Peyer's patch (tissue), 4 donors: Measurements from ENCODE around the gene OPN1LW. TPM values are rescaled to one million over a fixed set of nuclear protein-coding genes. Genes with fewer than 3 reads are reported as not detected.

Source experiments
- DNase-seq, 3 donors: peaks; one replicate each; pipeline ENCODE4 v3.0.0-alpha.2; 2017 to 2019
- H3K27ac ChIP-seq, 4 donors: fragments of 200-600 bp; sonication (generic); one replicate each; pipeline ENCODE4 v1.5.1; 2016 to 2019
- H3K27me3 ChIP-seq, 2 donors: fragments of 200-600 bp; sonication (generic); one replicate each; pipeline ENCODE4 v1.5.1; 2019
- H3K36me3 ChIP-seq, 3 donors: fragments of 200-600 bp; sonication (generic); one replicate each; pipeline ENCODE4 v1.5.1; 2016 to 2019
- H3K4me1 ChIP-seq, 4 donors: fragments of 200-600 bp; sonication (generic); one replicate each; pipeline ENCODE4 v1.5.1; 2016 to 2019
- H3K4me3 ChIP-seq, 4 donors: fragments of 200-600 bp; sonication (generic); 1 replicate in 3 of 4; 2 replicates in 1 of 4; pipeline ENCODE4 v1.5.1; 2016 to 2019; ENCODE audit warnings: mild to moderate bottlenecking in 1 of 4
- H3K9me3 ChIP-seq, 4 donors: fragments of 200-600 bp; sonication (generic); one replicate each; pipeline ENCODE4 v1.5.1; 2016 to 2019; ENCODE audit warnings: mild to moderate bottlenecking in 1 of 4
- CTCF ChIP-seq, 6 experiments: fragments of 450-650 bp in 4 of 6; fragments of 200-600 bp in 2 of 6; sonication (generic) in 1 of 6; IDR thresholded peaks; one replicate each; pipeline ENCODE4 v1.5.1; 2017 to 2019; ENCODE audit warnings: antibody characterized with exemption in 6 of 6, mild to moderate bottlenecking in 3 of 6, moderate library complexity in 1 of 6
- POLR2A ChIP-seq, 2 donors: fragments of 450-650 bp; IDR thresholded peaks; one replicate each; pipeline ENCODE4 v1.5.1; 2017; ENCODE audit warnings: antibody characterized with exemption in 2 of 2, mild to moderate bottlenecking in 2 of 2, moderate library complexity in 2 of 2
- total RNA-seq, 4 donors: library from RNA; depleted of rRNA; stranded (reverse); fragments of >200 nt; gene quantifications; one replicate each; pipeline ENCODE4 v1.1.0, GENCODE V29; 2016

The OPN1LW gene
- total RNA-seq, 4 donors from 2014 or later: not detected

GRCh38 chrX:154098551-154098950 lies 45.5 kb upstream of the OPN1LW start:
- no peak for DNase-seq
- Histone ChIP-seq H3K27me3 (no peaks in the 10 kb centered on the region), H3K36me3 (no peaks in the 10 kb centered on the region), H3K4me3 (no peak overlapping the region), H3K9me3 (no peaks in the 10 kb centered on the region), H3K27ac (no peak overlapping the region), H3K4me1 (peaks cover 0 to 21% (median 0%) of the 10 kb centered on the region in 4 donors)
- TF ChIP-seq POLR2A (IDR thresholded peaks at IDR 0.05) (no peak), CTCF (IDR thresholded peaks at IDR 0.05) (no peak)

- Histone ChIP-seq H3K36me3 (no peaks in the 10 kb centered on the region), H3K9me3 (no peaks in the 10 kb centered on the region), H3K27ac (no peak overlapping the region), H3K4me3 (no peak overlapping the region), H3K4me1 (no peaks in the 10 kb centered on the region), H3K27me3 (no peaks in the 10 kb centered on the region)
- TF ChIP-seq POLR2A (IDR thresholded peaks at IDR 0.05): no peak
- no peak for TF ChIP-seq CTCF (IDR thresholded peaks at IDR 0.05)
- DNase-seq: no peak
These were observed 30.3 kb upstream of the OPN1LW start for GRCh38 chrX:154113729-154114128.

GRCh38 chrX:154114652-154115051 lies 29.4 kb upstream of the OPN1LW start:
- H3K27ac ChIP-seq: no peak overlapping the region
- H3K36me3 ChIP-seq: no peaks in the 10 kb centered on the region
- no peak overlapping the region for H3K4me3 ChIP-seq
- H3K4me1 ChIP-seq: no peaks in the 10 kb centered on the region
- TF ChIP-seq CTCF (IDR thresholded peaks at IDR 0.05) (no peak), POLR2A (IDR thresholded peaks at IDR 0.05) (no peak)
- H3K27me3 ChIP-seq: no peaks in the 10 kb centered on the region
- no peak for DNase-seq
- no peaks in the 10 kb centered on the region for H3K9me3 ChIP-seq

- no peak for DNase-seq
- Histone ChIP-seq H3K9me3 (no peaks in the 10 kb centered on the region), H3K36me3 (no peaks in the 10 kb centered on the region), H3K27ac (no peak overlapping the region), H3K4me1 (no peaks in the 10 kb centered on the region), H3K4me3 (no peak overlapping the region), H3K27me3 (no peaks in the 10 kb centered on the region)
- TF ChIP-seq CTCF (IDR thresholded peaks at IDR 0.05) (no peak), POLR2A (IDR thresholded peaks at IDR 0.05) (no peak)
These were observed 29.0 kb upstream of the OPN1LW start for GRCh38 chrX:154115071-154115470.

GRCh38 chrX:154115750-154116149 lies 28.3 kb upstream of the OPN1LW start:
- H3K27ac ChIP-seq: no peak overlapping the region
- no peak for TF ChIP-seq CTCF (IDR thresholded peaks at IDR 0.05)
- no peak for TF ChIP-seq POLR2A (IDR thresholded peaks at IDR 0.05)
- no peaks in the 10 kb centered on the region for H3K36me3 ChIP-seq
- H3K4me3 ChIP-seq: no peak overlapping the region
- H3K9me3 ChIP-seq: no peaks in the 10 kb centered on the region
- DNase-seq: no peak
- no peaks in the 10 kb centered on the region for H3K4me1 ChIP-seq
- no peaks in the 10 kb centered on the region for H3K27me3 ChIP-seq
